SK-N-SH (cell line): ENCODE results near the gene ZNF79.

Experiments used
- CHD2 ChIP-seq: fragments of 150-350 bp; IDR thresholded peaks from 2 replicates; pipeline ENCODE4 v1.6.1; 2018; ENCODE audit warnings: low read length; ENCODE audit not compliant: partially characterized antibody
- CTCF ChIP-seq: fragments of 200-600 bp; sonication (generic); IDR thresholded peaks from 2 replicates; pipeline ENCODE4 v1.6.1; 2017; ENCODE audit warnings: antibody characterized with exemption, mild to moderate bottlenecking, moderate library complexity
- MAX ChIP-seq: IDR thresholded peaks from 2 replicates; pipeline ENCODE4 v1.4.0; 2012; ENCODE audit warnings: low read depth
- NFIC ChIP-seq: IDR thresholded peaks from 2 replicates; pipeline ENCODE4 v1.4.0; 2012; ENCODE audit warnings: borderline replicate concordance
- POLR2AphosphoS5 ChIP-seq: IDR thresholded peaks from 2 replicates; pipeline ENCODE4 v1.6.1; 2012; ENCODE audit warnings: low read depth, low read length
- RCOR1 ChIP-seq: fragments of 150-350 bp; IDR thresholded peaks from 2 replicates; pipeline ENCODE4 v1.6.1; 2017; ENCODE audit warnings: antibody characterized with exemption, low read length
- REST ChIP-seq: IDR thresholded peaks from 2 replicates; pipeline ENCODE4 v1.6.1; 2012; ENCODE audit warnings: mild to moderate bottlenecking, low read depth, low read length, moderate library complexity
- RFX5 ChIP-seq: IDR thresholded peaks from 2 replicates; pipeline ENCODE4 v1.6.1; 2012; ENCODE audit warnings: mild to moderate bottlenecking, improper control_type of control experiment, low read length
- RXRA ChIP-seq: IDR thresholded peaks from 2 replicates; pipeline ENCODE4 v1.4.0; 2012; ENCODE audit warnings: low read depth, mild to moderate bottlenecking, borderline replicate concordance
- SMC3 ChIP-seq: IDR thresholded peaks from 2 replicates; pipeline ENCODE4 v1.6.1; 2012; ENCODE audit warnings: low read depth, low read length, improper control_type of control experiment
- TCF12 ChIP-seq: IDR thresholded peaks from 2 replicates; pipeline ENCODE4 v1.4.0; 2012
- USF1 ChIP-seq: IDR thresholded peaks from 2 replicates; pipeline ENCODE4 v1.4.0; 2012; ENCODE audit warnings: low read depth, borderline replicate concordance

GRCh38 chr9:127419348-127419747 is 4.8 kb upstream of the ZNF79 start:
- TF ChIP-seq POLR2AphosphoS5: no peak
- TF ChIP-seq SMC3: no peak
- no peak for TF ChIP-seq MAX
- TF ChIP-seq USF1: no peak
- TF ChIP-seq CTCF: no peak
- no peak for TF ChIP-seq RFX5
- TF ChIP-seq RCOR1: no peak
- TF ChIP-seq RXRA: no peak
- no peak for TF ChIP-seq CHD2
- no peak for TF ChIP-seq NFIC
- TF ChIP-seq TCF12: no peak
- TF ChIP-seq REST: no peak
